Measurements from ENCODE around the gene TEK.

The TEK gene

GRCh38 chr9:27272103-27272502 lies 163.1 kb downstream of the TEK start (continued):
- TF ChIP-seq CSRNP3 (CRISPR knock-in tag; IDR thresholded peaks at IDR 0.05) (no peak), SNAI2 (CRISPR knock-in tag; IDR thresholded peaks at IDR 0.05) (no peak), ISL1 (CRISPR knock-in tag; IDR thresholded peaks at IDR 0.05) (no peak), PPARA (CRISPR knock-in tag; IDR thresholded peaks at IDR 0.05; ENCODE audit: borderline replicate concordance) (no peak), RARB (CRISPR knock-in tag; IDR thresholded peaks at IDR 0.05) (no peak)

GRCh38 chr9:27273186-27273585 lies 164.2 kb downstream of the TEK start:
- TF ChIP-seq ESRRG (CRISPR knock-in tag; IDR thresholded peaks at IDR 0.05): no peak
- no peak for TF ChIP-seq GLIS3 (CRISPR knock-in tag; IDR thresholded peaks at IDR 0.05)
- TF ChIP-seq TOX (CRISPR knock-in tag; IDR thresholded peaks at IDR 0.05; ENCODE audit: borderline replicate concordance): no peak
- ATAC-seq: no peak

GRCh38 chr9:27276193-27277030 lies 167.4 kb downstream of the TEK start:
- ATAC-seq: peak; percentile 89
- TF ChIP-seq CSDC2 (CRISPR knock-in tag; IDR thresholded peaks at IDR 0.05) (no peak), TOX (CRISPR knock-in tag; IDR thresholded peaks at IDR 0.05; ENCODE audit: borderline replicate concordance) (no peak), ARNTL (CRISPR knock-in tag; IDR thresholded peaks at IDR 0.05; ENCODE audit: borderline replicate concordance, low read depth) (no peak), CSRNP3 (CRISPR knock-in tag; IDR thresholded peaks at IDR 0.05) (no peak), ZFP3 (CRISPR knock-in tag; IDR thresholded peaks at IDR 0.05) (no peak), OSR1 (CRISPR knock-in tag; IDR thresholded peaks at IDR 0.05) (no peak), ZNF8 (CRISPR knock-in tag; IDR thresholded peaks at IDR 0.05) (no peak), ZFP30 (CRISPR knock-in tag; IDR thresholded peaks at IDR 0.05) (no peak), PPARA (CRISPR knock-in tag; IDR thresholded peaks at IDR 0.05; ENCODE audit: borderline replicate concordance) (no peak), GLIS3 (CRISPR knock-in tag; IDR thresholded peaks at IDR 0.05) (no peak), ZNF565 (CRISPR knock-in tag; conservative IDR thresholded peaks at IDR 0.05; ENCODE audit: low read depth) (no peak), BACH2 (CRISPR knock-in tag; IDR thresholded peaks at IDR 0.05; ENCODE audit: borderline replicate concordance) (no peak), POU6F1 (CRISPR knock-in tag; IDR thresholded peaks at IDR 0.05; ENCODE audit: borderline replicate concordance, low read depth) (no peak), TSHZ2 (CRISPR knock-in tag; IDR thresholded peaks at IDR 0.05) (no peak), PATZ1 (CRISPR knock-in tag; IDR thresholded peaks at IDR 0.05; ENCODE audit: borderline replicate concordance) (no peak), CREB5 (CRISPR knock-in tag; IDR thresholded peaks at IDR 0.05; ENCODE audit: low read depth) (no peak), ZNF70 (CRISPR knock-in tag; IDR thresholded peaks at IDR 0.05) (no peak), RARB (CRISPR knock-in tag; IDR thresholded peaks at IDR 0.05) (no peak), ISL1 (CRISPR knock-in tag; IDR thresholded peaks at IDR 0.05) (no peak)

Data from SK-N-SH treated with all-trans-retinoic acid at 6 μM for 48 hours (cell line).